Endometrium (tissue), 2 donors: ENCODE measurements around the gene NPL.

Source experiments
- FAIRE-seq: peaks from 2 replicates; lab custom pipeline; 2012; peaks lifted over from hg19 to GRCh38; lab: Jason Lieb, UNC
- donor health status: control.
- donor health status: control.

Gene NPL

GRCh38 chr1:182789138-182790076, at the start of gene NPL:
Gene NPL (plus strand): TSS chr1:182789773. CDS start chr1:182794372, 4,599 bp downstream.
- no peak for FAIRE-seq

GRCh38 chr1:182740120-182740519, 49.5 kb upstream of the NPL start:
- no peak for FAIRE-seq

GRCh38 chr1:182742780-182743179, 46.8 kb upstream of the NPL start:
- FAIRE-seq = no peak

- no peak for FAIRE-seq
Observed at GRCh38 chr1:182752077-182752988, 37.2 kb upstream of the NPL start.

- FAIRE-seq = no peak
Observed at GRCh38 chr1:182754087-182754486, 35.5 kb upstream of the NPL start.

- no peak for FAIRE-seq
Observed at GRCh38 chr1:182754543-182755314, 34.8 kb upstream of the NPL start.

- no peak for FAIRE-seq
Observed at GRCh38 chr1:182755632-182756031, 33.9 kb upstream of the NPL start.

GRCh38 chr1:182756423-182756822, 33.1 kb upstream of the NPL start:
- FAIRE-seq = no peak

- no peak for FAIRE-seq
Observed at GRCh38 chr1:182761396-182762395, 27.9 kb upstream of the NPL start.

GRCh38 chr1:182762536-182762935, 27.0 kb upstream of the NPL start:
- no peak for FAIRE-seq

- no peak for FAIRE-seq
Observed at GRCh38 chr1:182764029-182764727, 25.4 kb upstream of the NPL start.

GRCh38 chr1:182765391-182765790, 24.2 kb upstream of the NPL start:
- FAIRE-seq = no peak

GRCh38 chr1:182766050-182766449, 23.5 kb upstream of the NPL start:
- FAIRE-seq = no peak

- FAIRE-seq = no peak
Observed at GRCh38 chr1:182766881-182767645, 22.5 kb upstream of the NPL start.

GRCh38 chr1:182768963-182769362, 20.6 kb upstream of the NPL start:
- FAIRE-seq = no peak

- no peak for FAIRE-seq
Observed at GRCh38 chr1:182770232-182770631, 19.3 kb upstream of the NPL start.

GRCh38 chr1:182771187-182771984, 18.2 kb upstream of the NPL start:
- no peak for FAIRE-seq

- FAIRE-seq = no peak
Observed at GRCh38 chr1:182777386-182777785, 12.2 kb upstream of the NPL start.

GRCh38 chr1:182778862-182779261, 10.7 kb upstream of the NPL start:
- no peak for FAIRE-seq
